Measurements from ENCODE around the gene DCLK2.
"Not testable (repeated sequence)": the region's sequence is repeated elsewhere in the genome, so short reads cannot be mapped to it uniquely, and the experiment has no call there.

GRCh38 chr4:150197256-150197655, 119.0 kb downstream of the DCLK2 start:
- not testable (repeated sequence) for TF ChIP-seq CTCF (conservative IDR thresholded peaks at IDR 0.05; ENCODE audit: low read depth, low read length); EZH2 (IDR thresholded peaks at IDR 0.05; ENCODE audit: low read length, unreplicated experiment); EZH2phosphoT487 (IDR thresholded peaks at IDR 0.05; ENCODE audit: borderline replicate concordance, low read length)
